SW 1271 (cell line): ENCODE data around the gene RALB.
"Not testable (repeated sequence)": the region's sequence is repeated elsewhere in the genome, so short reads cannot be mapped to it uniquely, and the experiment has no call there.

Source experiments
- DNase-seq, 2 experiments: peaks; one replicate each; lab custom pipeline; 2025; lab: John Stamatoyannopoulos, UW

The RALB gene

DNA sequence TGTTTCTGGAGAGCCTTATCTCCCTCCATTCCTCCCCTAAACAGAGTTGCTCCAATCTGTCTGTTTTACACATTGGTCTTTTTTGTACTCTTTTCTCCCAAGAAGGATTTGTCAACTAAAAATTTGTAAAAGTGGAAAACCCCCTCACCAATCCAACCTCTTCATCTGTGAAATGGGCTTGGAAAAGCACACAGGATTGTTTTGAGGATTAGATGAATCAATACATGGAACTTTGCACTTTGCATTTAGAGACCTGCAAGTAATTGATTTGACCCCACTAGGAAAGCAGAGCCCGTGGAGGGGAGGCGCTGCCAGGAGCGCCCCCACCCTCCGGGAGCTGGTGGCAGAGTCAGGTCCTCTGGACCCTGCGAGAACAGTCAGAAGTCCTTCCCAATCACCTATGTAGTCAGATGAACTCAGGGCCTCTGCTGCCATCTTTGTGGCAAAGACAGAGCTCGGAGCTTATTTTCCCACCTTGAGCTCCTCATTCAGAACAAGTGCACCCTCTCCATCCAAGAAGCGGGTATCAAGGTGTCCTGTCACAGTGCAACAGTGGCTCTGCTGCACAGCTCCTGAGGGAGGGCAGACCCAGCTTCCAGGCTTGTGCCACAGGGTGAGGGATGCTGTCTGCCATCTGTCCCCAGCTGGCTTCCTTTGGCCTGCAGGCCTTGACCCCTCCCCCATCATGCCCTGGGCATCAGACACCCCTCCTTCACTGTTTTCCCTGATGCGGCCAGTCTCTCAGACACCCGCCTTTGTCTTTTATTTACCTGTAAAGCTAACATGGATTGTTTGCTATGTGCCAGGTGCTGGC is 27.7 kb upstream of the RALB start:
- no peak for DNase-seq

DNA sequence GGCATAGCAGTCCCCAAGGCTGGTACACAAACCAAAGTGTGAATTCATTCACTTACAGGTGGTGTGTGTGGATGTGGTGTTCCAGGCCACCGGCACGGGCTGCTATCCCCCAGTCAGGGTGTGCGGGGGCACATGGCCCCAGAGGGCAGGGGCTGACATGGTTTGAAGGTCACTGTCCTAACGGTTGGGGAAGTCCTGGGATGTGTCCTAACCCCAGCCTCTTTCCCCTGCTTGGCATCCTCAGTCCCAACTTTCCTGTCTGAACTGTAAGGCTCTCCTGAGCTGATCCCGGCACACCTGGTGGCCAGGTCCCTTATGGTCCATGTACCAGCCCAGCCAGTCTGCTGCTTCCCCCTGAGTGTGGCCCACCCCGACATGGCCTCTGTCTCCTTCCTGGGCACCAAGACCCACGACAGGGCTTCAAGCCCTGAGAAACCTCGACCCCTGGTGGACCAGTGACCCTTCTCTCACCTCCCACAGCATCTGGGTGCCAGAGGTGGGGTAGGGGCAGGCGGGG is 27.0 kb upstream of the RALB start:
- DNase-seq, result no peak

DNA sequence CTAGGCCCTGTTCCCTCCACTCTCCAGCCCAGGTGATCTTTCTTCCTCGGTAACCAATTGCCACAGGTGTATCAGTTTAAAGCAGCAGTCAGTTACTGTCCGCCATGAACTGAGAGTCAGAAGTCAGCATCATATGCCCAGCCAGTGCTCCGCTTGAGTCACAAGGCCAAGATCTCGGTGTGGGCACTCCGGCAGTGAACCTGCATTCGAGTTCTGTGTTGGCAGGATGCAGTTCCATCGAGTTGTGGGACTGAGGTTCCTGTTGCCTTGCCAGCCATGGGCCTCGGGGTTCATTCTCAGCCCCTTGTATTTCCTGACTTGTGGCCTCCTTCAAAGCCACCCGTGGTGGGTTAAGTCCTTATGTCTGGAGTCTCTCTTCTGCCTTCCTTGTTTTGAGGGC is 26.3 kb upstream of the RALB start:
- no peak for DNase-seq

DNA sequence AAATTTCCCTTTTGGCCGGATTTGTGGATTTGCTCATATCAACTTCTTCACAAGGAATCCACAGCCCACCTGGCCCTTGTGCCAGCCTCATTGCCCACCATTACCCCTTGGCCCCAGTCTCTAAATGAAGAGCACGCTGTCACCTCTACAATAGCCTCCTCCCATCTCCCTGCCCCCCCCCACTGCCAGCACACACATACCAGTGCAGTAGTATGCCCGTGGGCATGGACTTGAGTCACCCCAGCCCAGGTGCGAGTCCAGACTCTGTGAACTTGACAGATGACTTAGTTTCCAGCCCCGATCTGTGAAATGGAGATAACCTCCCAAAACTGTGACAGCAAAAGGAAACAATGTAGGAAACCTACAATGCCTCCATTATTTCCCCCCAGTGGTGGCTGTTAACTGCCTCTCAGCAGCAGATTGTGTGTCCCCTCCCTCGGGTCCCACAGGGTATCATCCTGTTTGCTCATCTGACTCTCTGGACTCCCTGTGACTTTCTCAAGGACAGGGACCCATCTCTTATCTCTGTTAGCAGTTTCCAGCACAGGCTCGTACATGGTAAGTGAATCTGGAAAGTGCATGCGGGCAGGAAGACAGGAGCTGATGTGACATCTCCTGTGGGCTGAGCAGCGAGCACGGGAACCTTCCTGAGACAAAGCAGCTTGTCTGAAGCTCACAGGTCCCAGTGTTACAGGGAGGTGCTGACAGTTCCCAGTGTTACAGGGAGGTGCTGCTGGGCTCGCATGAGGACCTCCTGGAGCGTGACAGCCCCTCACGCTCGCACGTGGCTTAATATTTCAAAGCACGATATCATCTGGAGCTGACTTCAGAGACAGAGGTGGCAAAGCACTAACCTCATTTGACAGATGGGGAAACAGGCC is 25.3 kb upstream of the RALB start:
- no peak for DNase-seq

DNA sequence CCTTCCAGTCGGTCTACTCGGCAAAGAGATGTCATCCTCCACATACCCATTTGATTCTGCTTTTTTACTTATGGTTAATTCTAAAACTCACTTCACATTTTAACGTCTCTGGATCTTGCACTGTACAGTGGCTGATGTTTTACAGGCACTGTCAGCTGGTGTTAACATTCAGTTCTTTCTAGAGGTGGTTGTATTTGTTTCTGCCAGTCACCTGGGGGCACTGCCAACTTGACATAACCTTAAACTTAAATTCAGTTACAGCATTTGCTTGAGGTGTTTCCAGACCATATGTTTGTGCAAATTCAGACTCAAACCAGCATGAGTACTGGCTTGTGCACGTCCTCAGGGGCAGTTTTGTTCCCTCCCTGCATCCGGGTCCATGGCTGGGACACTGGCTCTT is 24.1 kb upstream of the RALB start:
- peak in 1 of 2 experiments; percentile 14 for DNase-seq

DNA sequence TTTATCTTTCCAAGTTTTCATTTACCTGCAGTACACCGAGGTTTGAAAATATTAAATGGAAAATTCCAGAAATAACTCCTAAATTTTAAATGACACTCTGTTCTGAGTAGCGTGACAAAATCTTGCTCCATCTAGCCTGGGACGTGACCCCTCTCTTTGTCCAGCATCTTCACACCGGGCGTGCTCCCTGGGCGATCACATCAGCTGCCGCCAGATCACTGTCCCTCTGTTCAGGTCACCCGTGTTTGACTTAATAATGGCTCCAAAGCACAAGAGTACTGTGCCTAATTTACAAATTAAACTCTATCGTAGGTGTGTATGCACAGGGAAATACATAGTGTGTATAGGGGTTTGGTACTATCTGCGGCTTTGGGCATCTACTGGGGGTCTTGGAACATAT is 23.3 kb upstream of the RALB start:
- no peak for DNase-seq

DNA sequence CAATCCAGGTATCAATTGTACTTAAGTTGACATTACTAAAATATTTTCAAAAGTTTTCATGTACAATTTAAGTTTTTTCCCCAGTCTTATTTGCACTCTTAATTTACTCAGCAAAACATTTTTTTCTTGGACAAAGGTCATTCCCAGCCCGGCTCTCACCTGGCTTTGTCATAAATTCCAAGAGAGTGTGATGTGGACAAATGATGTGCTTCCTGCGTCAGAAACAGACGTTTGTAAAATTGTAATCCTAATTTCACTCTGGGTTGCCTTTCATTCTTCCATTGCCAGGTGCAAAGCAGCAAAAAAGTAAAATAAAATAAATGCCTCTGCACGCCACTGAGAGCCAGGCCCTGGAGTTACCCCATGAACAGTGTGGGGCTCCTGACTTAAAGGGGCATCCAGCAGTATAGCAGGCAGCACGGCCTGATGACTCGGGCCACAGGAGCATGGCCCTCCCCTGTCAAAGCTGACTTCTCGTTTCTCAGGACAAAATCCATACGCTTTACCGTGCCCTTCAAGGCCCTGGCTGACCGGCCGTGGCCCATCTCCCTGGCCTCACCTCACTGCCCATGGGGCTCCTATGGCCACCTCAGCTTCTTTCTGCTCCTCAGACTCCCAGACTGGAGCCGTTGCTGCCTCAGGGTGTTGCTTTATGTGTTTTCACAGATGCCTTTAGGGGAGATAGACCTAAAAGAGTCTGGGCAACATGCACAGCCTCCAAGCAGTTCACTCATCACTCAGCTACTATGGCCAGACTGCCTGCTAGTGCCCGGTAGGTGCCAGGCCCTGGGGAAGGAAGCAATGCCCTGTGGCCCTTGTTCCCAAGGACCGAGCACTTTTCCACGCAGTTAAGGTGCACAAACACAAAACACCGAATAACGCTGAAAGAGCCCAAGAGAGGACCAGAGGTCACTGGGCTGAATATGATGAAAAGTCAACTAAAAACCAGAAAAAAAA is 21.9 kb upstream of the RALB start:
- no peak for DNase-seq

DNA sequence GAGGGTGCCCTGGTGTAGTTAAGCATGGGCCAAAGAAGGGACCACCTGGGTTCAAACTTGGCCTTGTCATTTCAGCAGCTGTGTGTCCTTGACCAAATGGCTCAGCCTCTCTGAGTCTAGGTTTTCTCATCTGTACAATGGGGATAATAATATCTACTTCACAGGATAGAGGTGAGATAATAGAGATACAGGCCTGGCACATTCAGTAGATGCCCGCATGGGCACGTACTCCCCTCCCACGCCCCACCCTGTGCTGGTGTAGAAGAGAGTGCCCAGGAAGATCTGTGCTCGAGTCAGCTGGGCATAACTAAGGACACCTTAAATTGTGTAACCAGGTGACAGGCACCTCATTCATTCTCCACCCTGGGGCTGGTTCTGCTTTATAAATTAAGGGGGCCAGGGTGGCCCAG is 21.1 kb upstream of the RALB start:
- DNase-seq, result no peak

DNA sequence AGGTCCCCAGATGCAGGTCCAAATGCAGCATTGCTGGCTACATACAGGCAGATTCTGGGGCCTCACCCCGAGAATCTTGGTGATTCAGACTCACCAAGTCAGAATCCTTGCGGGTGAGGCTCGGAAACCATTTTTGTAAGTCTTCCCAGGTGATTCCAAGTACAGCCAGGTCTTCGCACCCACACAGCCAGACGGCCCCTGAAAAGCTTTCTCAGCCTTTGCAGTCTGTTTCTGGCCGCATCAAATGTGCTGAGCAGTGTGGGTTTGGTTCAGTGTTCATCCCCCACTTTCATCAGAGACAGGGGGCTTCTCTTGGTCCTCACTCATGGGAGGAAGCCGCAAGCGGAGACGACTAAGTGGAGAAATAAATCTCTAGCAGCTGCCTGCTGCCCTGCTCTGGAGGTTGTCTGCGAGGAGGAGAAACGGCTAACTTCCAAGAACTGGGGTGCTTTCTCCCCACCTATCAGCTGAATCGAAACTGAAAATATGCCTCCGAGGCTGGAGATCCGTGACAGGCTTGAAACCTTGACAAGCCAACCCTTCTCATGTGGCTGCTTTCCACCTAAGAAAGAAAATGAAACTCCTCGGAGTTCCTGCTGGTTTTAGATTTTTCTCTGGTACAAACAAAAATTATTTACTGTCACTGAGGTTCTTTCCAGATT is 20.5 kb upstream of the RALB start:
- DNase-seq, result no peak

DNA sequence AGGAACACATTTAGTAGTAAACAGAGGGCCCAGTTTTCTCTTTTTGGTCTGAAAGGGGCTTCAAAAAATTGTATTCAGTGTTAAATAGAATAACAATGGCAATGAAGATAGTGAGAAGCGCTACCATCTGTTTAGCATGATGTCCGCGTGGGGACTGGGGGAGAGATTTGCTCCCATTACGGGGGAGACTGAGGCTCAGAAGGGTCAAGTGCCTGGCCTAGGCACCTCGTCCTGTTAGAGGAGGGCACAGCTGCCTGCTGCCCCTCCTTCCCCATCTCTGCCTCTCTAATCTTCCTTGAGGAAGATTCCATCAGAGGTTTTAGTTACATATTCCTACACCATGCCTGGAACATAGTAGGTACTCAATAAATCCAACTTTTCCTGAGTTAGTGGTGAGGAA is 19.4 kb upstream of the RALB start:
- DNase-seq, result no peak

DNA sequence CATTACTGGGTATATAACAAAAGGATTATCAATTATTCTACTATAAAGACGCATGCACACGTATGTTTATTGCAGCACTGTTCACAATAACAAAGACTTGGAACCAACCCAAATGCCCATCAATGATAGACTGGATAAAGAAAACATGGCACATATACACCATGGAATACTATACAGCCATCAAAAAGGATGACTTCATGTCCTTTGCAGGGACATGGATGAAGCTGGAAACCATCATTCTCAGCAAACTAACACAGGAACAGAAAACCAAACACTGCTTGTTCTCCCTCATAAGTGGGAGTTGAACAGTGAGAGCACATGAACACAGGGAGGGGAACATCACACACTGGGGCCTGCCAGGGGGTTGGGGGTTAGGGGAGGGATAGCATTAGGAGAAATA is 17.5 kb upstream of the RALB start:
- DNase-seq, result not testable (repeated sequence)

DNA sequence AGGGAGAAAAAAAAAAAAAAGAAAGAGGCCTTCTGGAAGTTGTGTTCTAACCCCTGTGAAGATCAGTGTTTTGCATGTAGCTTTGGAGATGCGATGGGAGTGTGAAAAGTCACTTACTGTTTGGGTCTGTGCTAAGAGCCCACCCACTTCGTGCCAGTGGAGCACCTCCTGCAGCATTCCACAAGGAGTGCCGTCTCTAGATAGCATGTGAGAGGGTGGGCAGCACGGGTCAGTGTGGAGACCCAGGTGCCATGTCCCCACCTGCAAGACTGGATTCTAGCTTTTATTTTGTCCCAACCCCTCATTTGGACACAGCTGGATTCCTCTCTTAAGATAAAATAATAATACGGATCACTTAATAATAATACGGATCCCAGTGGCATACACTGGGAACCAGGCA is 17.0 kb upstream of the RALB start:
- DNase-seq, result no peak

DNA sequence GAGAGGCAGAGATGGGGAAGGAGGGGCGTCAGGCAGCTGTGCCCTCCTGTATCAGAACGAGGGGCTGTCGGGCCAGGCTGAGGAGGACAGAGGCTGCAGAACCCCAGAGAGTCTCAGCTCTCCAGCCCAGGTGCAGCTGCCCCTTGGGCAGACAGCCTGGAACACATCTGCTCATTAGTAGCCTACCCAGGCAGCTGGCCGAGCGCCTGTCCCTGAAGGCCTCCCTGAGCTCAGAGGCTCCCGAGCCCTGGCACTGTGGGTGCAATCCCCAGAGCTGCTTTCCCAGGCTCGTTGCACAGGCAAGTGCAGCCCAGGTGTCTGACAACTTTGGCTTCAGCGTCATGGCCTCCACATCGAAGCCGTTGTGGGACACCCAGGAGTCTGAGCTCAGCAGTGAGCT is 16.3 kb upstream of the RALB start:
- DNase-seq, result no peak

DNA sequence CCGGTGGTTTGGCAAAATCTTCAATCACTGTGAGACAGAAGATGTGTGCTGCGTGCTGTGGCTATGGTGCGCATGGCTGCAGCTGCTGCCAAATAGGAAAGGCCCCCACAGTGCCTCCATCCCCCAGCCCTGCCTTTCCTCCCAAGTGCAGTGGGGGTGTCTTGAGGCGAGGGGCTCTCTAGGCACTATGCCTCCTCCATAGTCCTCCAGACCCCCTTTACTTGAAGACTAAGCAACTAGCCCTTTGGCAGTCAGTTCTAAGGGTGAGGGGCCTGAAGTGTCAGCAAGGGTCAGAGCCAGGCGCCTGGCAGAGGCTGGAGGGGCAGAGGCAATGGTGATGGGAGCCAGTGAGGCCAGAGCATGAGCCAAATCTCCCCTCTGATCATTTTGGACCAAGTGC is 15.9 kb upstream of the RALB start:
- DNase-seq, result no peak

DNA sequence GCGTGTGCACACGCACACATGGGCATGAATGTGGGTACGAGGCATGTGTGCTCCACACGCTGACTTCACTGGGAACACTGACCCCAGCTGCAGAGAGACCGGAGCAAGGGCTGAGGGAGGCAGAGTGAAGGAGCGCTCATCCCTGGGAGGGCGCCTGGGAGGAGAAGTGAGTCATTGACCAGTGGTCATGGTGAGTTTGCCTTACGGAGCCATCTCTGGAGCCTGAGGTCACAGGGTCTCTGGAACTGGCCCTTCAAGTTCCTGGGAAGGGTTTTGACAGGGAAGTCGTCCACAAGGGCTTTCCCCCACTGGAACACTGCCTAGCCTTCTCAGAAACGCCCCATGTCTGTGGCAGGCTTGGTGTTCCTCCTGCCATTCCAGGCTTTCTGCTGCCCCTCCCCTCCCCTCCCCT is 15.2 kb upstream of the RALB start:
- peak in 1 of 2 experiments; percentile 45 for DNase-seq

DNA sequence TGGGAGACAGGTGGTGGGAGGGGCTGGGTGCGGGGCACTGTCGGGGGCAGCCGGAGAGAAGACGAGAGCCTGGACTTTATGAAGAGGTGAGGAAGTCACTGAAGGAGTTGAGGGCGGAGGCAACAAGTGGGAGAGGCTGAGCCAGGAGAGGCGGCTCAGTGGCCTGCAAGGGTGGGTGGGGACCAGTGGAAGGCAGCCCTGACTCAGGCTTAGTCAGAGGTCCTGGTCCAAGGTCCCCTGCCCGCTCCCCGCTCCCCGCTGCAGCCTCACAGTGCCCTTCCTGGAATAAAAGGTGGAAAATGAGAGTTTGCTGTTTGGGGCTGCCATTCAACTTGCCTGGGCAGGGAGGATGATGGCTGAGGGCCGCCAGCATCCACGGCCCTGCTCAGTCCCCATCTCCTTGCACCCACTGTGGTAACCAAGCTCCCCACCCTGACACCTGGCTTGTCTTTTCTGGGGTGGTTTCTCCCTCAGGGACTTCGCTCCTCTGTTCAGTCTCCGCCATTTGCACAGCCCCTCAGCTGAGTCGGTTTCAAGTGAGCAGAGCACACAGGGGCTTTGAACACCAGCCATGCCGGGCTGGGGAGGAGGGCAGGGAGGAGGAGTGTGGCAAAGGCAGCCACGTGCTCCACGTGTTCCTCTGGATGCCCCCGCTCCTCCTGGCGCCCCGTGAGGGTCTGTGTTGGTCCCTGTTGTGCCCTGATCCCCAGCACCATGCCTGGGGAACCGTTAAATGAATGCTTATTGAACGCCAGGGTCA is 13.7 kb upstream of the RALB start:
- DNase-seq, result peak; percentile 45 to 69

DNA sequence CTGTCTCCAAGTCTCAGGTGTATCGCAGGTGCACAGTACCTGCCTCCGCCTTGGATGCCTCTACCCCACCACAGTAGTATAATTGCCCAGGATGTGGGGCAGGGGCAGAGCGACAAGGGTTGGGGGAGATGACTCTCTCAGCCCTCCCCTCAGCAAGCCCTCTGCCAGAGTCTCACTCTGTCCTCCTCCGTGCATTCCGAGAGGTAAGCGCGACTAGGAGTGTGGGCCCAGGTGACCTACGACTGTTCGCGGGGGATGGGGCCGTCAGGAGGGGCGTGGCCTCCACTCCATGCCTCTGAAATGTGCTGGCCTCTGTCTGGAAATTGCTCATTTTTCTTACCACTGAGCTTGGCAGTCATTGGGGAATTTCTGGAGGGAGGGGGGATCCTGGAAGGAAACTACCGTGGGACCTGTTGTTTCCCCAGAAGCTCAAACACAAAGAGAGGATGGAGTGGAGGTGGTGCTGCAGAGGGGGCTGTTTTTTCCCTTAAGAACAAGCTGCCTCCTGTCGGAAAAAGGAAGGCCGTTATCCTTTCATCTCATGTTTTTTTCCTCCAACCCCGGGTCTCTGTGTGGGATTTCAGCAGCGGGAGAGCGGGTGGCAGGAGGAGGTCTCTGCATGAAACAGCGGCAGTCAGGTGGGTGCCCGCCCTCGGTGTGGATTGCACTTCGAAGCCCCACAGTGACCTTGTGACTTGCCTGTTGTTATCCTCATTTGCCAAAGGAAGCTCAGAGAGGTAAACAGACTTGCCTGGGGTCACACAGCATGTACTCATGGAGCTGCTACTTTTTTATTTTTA is 13.0 kb upstream of the RALB start:
- DNase-seq, result peak in 1 of 2 experiments; percentile 42

DNA sequence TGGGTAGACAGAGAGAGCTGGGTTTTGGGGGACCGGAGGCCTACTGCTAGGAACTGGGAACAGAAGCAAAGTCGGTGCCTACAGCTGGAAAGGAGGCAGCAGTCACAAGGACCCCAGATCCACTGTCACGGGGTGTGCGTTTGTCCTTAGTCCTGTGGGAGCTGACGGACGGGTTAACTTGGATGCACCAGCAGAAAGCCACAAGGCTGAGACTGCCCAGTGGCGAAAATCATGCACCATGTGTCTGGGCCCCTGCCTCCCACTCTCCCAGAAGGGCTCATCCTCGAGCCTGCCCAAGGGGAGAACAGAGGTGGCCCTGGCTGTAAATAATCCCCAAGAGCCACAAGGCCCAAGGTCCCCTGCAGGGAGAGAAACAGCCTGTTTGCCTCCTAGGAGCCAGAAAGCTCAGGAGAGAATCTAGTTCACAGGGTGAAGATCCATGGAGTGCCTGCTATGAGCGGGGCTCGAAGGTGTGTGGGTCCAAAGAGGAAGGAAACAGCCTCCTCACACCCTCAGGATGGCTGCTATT is 11.7 kb upstream of the RALB start:
- no peak for DNase-seq

DNA sequence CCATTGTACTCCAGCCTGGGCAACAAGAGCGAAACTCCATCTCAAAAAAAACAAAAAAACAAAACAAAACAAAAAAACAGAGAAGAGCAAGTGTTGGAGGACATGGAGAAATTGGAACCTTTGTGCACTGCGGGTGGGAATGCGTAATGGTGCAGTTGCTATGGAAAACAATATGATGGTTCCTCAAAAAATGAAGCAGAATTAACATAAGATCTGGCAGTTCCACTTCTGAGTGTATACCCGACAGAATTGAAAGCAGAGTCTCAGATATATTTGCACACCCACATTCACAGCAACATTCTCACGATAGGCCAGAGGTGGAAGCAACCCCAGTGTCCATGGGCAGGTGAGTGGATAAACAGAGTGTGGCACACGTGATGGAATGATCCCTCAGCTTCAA is 11.0 kb upstream of the RALB start:
- DNase-seq, result no peak
